ENCODE data around the gene SLC32A1. TPM values are rescaled to one million over a fixed set of nuclear protein-coding genes. Genes with fewer than 3 reads are reported as not detected.

The SLC32A1 gene
- total and polyA plus RNA-seq, 10 donors = not detected

DNA sequence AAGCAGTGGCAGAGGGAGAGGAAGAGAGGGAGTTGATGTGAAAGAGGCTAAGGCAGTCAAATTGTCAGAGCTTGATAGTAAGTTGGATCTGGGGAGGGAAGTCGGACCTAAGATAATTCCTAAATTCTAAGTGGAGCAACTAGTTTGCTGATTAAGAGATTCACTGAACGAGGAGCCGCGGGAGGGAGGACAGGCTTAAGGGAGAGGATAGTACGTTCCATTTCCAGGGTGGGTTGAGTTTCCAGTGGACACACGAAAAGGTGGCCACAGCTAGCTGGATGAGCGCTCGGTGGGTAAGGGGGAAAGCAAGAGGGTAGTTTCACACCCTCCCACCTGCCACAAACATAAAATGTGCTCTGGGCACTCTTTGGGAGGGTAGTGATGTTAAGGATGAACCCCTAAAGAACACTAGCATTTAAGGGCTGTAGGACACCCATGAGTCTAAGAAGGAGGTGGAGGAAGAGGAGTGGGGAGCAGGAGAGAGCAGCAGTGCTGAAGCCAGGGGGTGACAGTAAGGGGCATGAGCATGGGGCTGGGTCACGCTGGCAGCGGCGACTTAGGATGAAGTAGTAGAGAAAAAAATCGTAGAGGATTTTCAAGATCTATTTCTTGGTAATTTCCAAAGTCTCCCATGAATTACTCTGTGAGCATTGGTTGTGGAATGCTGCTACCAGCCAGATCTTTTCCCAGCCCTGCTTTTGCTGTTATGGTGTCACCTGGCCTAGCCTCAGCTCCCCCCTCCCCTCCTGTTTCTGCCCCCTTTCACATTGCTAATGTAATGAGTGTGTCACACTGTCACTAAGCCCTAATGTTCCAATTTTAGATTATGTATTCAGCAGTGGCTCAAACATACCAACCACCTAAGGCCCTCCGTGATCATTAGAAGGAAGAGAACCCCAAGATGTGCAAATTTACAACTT is 45.4 kb downstream of the SLC32A1 start:
- H3K27ac ChIP-seq = no peak overlapping the region
- TF ChIP-seq POLR2AphosphoS5 (IDR thresholded peaks at IDR 0.05) (no peak), POLR2A (IDR thresholded peaks at IDR 0.05) (no peak)
- TF ChIP-seq, protein P1, sequence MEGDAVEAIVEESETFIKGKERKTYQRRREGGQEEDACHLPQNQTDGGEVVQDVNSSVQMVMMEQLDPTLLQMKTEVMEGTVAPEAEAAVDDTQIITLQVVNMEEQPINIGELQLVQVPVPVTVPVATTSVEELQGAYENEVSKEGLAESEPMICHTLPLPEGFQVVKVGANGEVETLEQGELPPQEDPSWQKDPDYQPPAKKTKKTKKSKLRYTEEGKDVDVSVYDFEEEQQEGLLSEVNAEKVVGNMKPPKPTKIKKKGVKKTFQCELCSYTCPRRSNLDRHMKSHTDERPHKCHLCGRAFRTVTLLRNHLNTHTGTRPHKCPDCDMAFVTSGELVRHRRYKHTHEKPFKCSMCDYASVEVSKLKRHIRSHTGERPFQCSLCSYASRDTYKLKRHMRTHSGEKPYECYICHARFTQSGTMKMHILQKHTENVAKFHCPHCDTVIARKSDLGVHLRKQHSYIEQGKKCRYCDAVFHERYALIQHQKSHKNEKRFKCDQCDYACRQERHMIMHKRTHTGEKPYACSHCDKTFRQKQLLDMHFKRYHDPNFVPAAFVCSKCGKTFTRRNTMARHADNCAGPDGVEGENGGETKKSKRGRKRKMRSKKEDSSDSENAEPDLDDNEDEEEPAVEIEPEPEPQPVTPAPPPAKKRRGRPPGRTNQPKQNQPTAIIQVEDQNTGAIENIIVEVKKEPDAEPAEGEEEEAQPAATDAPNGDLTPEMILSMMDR (IDR thresholded peaks at IDR 0.05 in 8 of 11, conservative IDR thresholded peaks at IDR 0.05 in 3 of 11) = no peak
- intact Hi-C loops (cut with DNase I; ENCODE audit: low total_unique reads) = no loop called here
- no peaks in the 10 kb centered on the region for H3K27me3 ChIP-seq (replicated peaks in 1 of 7)
- peaks cover 0 to 13% (median 12%) of the 10 kb centered on the region in 8 donors for H3K9me3 ChIP-seq
- WGBS, 5 donors = 90 to 96% (median 92%) methylated on average over 13 of the region's 13 CpGs
- no peak for DNase-seq
- no peak overlapping the region for H3K4me3 ChIP-seq
- peaks cover 0 to 100% (median 89%) of the 10 kb centered on the region in 6 donors for H3K36me3 ChIP-seq
- no peaks in the 10 kb centered on the region for H3K4me1 ChIP-seq

DNA sequence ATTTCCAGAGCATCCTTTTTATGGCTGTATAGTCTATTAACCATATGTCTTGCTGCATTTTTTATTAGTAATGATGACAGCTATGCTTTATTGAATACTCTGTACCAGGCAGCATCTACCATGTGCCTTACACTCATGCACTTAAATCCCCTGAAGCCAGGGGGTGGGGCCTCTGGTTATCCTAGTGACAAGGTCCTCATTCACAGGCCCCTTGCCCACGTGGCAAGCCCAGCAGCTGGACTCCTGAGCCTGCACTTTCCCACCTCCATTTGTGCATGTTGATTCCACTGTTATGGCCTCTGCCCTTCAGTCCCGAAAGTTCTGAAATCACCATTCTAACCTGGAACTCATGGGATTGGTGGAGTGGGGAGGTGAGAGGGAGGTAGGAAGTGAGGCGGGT is 46.3 kb downstream of the SLC32A1 start:
- no peak for DNase-seq
- H3K27ac ChIP-seq = no peak overlapping the region
- peaks cover 0 to 14% (median 12%) of the 10 kb centered on the region in 8 donors for H3K9me3 ChIP-seq
- TF ChIP-seq POLR2A (IDR thresholded peaks at IDR 0.05) = no peak
- peaks cover 0 to 100% (median 83%) of the 10 kb centered on the region in 6 donors for H3K36me3 ChIP-seq
- H3K4me3 ChIP-seq = no peak overlapping the region
- no peaks in the 10 kb centered on the region for H3K4me1 ChIP-seq
- H3K27me3 ChIP-seq (replicated peaks in 1 of 7) = no peaks in the 10 kb centered on the region
- intact Hi-C loops (cut with DNase I; ENCODE audit: low total_unique reads) = no loop called here
- 91 to 98% (median 94%) methylated on average over 3 of the region's 3 CpGs for WGBS, 5 donors

DNA sequence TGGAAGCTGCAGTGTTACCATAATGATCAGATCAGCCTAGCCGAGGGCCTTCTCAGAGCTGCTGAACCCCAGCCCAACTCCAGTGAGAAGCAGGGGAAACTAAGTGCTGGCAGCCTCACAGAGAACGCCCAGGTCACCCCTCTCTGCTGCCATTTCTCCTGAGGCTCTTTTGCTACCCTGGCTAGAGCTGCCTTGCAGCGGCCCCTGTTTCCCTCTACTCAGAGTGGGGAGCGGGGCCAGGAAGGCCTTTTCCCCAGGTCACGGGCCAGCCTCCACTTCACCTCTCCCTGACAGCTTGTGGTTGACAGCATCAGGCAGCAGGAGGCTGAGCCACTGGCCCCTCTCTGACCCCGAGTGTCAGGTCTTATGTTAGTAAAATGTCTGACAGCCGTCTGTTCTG is 46.7 kb downstream of the SLC32A1 start:
- DNase-seq = no peak
- Histone ChIP-seq H3K9me3 (peaks cover 0 to 14% (median 12%) of the 10 kb centered on the region in 8 donors), H3K36me3 (peaks cover 0 to 100% (median 79%) of the 10 kb centered on the region in 6 donors), H3K4me1 (no peaks in the 10 kb centered on the region), H3K27ac (no peak overlapping the region), H3K4me3 (no peak overlapping the region), H3K27me3 (replicated peaks in 1 of 7) (no peaks in the 10 kb centered on the region)
- TF ChIP-seq POLR2A (IDR thresholded peaks at IDR 0.05) (no peak), POLR2AphosphoS5 (IDR thresholded peaks at IDR 0.05) (no peak)
- TF ChIP-seq, protein P1 (IDR thresholded peaks at IDR 0.05 in 8 of 11, conservative IDR thresholded peaks at IDR 0.05 in 3 of 11) = no peak
- intact Hi-C loops (cut with DNase I; ENCODE audit: low total_unique reads) = no loop called here
- 79 to 95% (median 91%) methylated on average over 5 to 7 of the region's 7 CpGs for WGBS, 5 donors

DNA sequence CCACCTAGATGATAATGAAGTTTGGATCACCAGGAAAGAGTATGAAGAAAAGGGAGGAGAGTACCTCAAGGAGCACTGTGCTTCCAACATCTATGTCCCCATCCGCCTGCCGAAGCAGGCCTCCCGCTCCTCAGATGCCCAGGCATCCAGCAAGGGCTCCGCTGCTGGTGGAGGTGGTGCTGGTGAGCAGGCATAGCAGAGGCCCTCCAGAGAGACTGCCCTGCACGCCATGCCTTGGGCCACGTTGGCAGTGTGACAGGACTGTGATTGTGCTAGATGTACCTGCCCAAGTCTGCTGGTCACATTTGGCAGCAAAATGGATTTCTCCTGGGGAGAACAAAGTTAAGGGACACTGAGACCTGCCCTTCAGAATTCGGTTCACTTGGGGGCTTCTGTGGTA is 47.3 kb downstream of the SLC32A1 start:
- TF ChIP-seq POLR2AphosphoS5 (IDR thresholded peaks at IDR 0.05) (no peak), POLR2A (IDR thresholded peaks at IDR 0.05) (no peak)
- TF ChIP-seq, protein P1 (IDR thresholded peaks at IDR 0.05 in 8 of 11, conservative IDR thresholded peaks at IDR 0.05 in 3 of 11) = no peak
- Histone ChIP-seq H3K4me3 (no peak overlapping the region), H3K27me3 (replicated peaks in 1 of 7) (no peaks in the 10 kb centered on the region), H3K36me3 (peaks cover 0 to 99% (median 73%) of the 10 kb centered on the region in 6 donors), H3K9me3 (peaks cover 0 to 14% (median 12%) of the 10 kb centered on the region in 8 donors), H3K4me1 (no peaks in the 10 kb centered on the region), H3K27ac (no peak overlapping the region)
- 85 to 100% (median 94%) methylated on average over 5 to 7 of the region's 7 CpGs for WGBS, 5 donors
- DNase-seq = no peak
- intact Hi-C loops (cut with DNase I; ENCODE audit: low total_unique reads) = no loop called here

Data from spleen (tissue), 11 donors.